GM19035 (cell line): ENCODE measurements around the gene ADAMTS12.

Experiments
- ATAC-seq: cut with Tn5 transposase; IDR thresholded peaks from one replicate; pipeline ENCODE4 v1.9.1; 2021; ENCODE audit not compliant: unreplicated experiment

ADAMTS12 gene

GRCh38 chr5:33846851-33847250 is 44.9 kb downstream of the ADAMTS12 start:
- ATAC-seq: no peak

- no peak for ATAC-seq
Measured at GRCh38 chr5:33843579-33843978, 48.2 kb downstream of the ADAMTS12 start.

GRCh38 chr5:33842456-33842855 is 49.3 kb downstream of the ADAMTS12 start:
- ATAC-seq: no peak

GRCh38 chr5:33841891-33842290 is 49.9 kb downstream of the ADAMTS12 start:
- no peak for ATAC-seq

- ATAC-seq: no peak
Measured at GRCh38 chr5:33840927-33841547, 50.8 kb downstream of the ADAMTS12 start.

- no peak for ATAC-seq
Measured at GRCh38 chr5:33837301-33837700, 54.5 kb downstream of the ADAMTS12 start.

DNA sequence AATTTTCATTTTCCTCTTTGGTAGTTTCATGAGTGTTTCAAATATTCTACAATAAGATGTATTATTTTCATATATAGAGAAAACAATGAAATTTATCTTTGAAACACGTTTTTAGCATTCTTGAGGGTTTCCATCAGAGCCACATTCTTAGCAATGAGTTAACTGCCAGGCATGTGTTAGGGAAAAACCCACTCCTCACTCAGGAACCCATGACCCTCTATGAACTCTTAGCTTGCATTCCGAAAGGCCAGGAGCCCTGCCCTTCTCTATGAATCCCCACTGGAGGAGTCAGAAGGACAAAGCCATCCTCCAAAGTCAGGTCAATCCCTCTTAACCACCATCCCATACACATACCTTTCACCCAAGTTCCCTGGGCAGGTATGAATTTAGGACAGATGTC is 57.5 kb downstream of the ADAMTS12 start:
- no peak for ATAC-seq

DNA sequence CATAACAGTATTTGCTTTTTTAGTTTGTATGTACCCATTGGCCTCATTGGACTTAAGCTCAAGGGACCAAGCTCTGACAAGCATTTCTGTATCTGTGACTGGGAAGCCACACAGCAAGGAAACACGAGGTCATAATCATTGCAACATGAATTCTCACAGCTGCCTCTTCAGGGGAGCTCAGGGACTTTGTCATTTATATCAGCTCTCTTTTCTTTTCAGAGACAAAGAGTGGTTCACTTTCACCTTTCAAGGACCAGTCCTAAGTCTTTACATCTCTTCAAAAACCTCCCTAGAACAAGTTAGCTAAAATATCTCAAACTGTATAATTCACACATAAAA is 58.6 kb downstream of the ADAMTS12 start:
- no peak for ATAC-seq

DNA sequence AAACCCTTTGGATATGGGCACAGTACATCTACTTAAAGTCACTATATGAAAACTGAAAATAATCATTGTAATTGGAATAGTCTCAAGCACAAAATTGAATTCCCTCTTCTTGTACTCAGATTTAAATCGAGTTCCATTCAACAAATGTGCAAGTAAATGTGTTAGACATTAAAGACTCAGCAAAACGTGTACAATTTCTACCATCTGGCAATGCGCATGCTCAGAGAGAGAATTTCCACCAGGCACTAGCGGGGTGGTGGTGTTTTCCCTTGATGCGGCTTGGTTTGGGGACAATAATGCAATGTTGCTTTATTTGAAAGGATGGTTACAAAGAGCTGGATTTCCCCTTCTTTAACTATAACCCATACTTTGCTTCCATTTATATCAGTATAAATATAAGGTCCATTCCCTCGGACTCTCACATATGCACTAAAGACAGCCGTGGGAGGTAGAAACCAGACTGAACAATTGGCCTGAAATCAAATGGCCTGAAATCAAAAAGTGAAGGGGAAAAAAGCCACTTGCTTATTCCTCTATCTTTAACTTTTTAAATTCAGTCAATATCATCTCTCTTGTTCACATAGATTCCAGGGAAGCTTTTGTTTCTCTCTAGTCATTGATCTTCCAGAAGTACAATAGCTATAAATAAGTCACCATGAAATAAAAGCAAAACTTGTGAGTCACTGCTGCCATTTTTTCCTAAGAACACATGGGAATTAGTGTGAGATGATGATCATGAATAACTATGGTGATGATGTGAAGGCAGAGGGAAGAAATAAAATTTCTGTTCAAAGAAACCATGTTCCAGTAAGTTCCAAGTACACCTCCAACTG is 59.2 kb downstream of the ADAMTS12 start:
- ATAC-seq: no peak

DNA sequence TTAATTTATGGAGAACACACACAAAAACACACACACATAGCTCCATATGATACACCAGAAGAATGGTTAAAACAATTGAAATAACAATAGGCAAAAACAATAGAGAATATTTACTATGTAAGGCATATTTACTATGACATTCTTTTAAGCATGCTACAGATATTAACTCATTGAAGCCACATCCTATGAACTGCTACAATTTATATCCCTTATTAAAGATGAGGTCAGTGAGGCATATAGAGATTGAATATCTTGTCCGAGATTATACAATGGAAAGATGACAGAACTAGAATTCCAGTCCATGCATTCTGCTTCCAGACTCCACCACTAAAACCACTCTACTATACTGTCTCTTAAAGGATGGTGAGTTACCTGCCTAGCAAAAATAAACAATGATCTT is 60.7 kb downstream of the ADAMTS12 start:
- no peak for ATAC-seq

GRCh38 chr5:33829430-33829829 is 62.4 kb downstream of the ADAMTS12 start:
- no peak for ATAC-seq

DNA sequence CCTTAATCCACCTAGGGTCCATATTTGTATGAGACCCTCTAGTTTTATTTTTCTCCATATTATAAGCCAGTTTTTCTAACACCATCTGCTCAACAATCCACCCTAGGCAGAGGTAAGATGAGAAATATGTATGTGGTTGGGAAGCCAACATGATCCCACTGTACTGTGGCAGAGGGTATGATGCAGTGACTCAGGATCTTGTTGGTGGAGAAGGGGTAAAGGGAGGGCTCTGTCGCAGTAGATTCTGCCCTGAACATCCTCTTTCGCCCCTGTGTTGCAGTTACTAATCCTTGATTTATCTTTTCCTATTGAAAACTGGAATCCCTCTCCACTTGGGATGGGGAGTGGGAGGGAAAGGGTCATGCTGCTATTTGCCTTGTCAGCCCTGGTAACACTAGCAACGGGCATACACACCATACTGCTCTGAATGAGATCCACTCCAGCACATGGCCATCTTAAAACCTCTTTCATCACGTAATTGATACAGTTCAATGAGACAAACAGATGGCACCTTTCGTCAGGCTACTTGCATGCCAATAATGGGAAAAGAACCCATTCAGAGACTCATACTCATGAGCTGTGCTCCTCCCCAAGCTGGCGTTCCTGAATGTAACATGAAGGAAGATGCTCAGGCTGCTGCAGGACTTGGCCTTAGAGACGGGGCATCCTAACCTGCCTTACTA is 63.0 kb downstream of the ADAMTS12 start:
- no peak for ATAC-seq

DNA sequence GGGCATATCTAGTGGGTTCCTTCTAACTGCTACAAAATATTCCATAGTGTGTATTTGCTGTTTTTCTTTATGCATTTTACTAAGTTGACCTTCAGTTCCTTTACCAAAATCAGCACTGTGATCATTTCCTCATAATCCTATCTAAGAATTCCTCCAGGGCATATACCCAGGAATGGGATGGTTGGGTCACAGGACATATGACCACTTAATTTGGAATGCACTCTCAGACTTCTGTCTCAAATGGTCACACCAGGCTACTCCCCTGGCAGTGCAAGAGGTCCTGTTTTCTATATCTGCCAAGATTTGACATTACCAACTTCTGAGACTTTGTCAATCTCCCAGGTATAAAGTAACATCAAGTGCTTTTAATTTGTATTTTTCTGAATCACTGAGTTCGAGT is 63.9 kb downstream of the ADAMTS12 start:
- no peak for ATAC-seq

- ATAC-seq: no peak
Measured at GRCh38 chr5:33827018-33827707, 64.6 kb downstream of the ADAMTS12 start.

- ATAC-seq: no peak
Measured at GRCh38 chr5:33824516-33825195, 67.1 kb downstream of the ADAMTS12 start.

GRCh38 chr5:33817301-33817700 is 74.5 kb downstream of the ADAMTS12 start:
- no peak for ATAC-seq

DNA sequence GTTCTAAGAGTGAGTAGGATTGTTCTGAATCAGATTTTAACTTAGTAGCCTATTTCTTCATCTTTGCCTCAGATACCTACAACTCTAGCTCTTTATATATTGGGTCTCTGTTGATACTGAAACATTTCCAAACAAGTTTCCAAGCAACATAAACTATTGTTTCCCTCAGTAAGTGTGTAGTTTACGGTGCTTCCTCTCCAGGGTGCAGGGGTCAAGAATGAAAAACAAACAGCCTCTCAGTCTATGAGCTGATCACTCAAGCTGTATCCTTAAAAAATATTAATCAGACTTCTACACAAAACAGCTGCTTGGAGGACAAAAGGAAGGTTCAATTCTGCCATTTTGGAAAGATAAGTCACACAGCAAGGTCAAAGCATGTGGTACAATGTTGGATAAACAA is 75.0 kb downstream of the ADAMTS12 start:
- ATAC-seq: no peak

- ATAC-seq: no peak
Measured at GRCh38 chr5:33812746-33813145, 79.0 kb downstream of the ADAMTS12 start.

GRCh38 chr5:33810491-33811120 is 81.2 kb downstream of the ADAMTS12 start:
- ATAC-seq: no peak

DNA sequence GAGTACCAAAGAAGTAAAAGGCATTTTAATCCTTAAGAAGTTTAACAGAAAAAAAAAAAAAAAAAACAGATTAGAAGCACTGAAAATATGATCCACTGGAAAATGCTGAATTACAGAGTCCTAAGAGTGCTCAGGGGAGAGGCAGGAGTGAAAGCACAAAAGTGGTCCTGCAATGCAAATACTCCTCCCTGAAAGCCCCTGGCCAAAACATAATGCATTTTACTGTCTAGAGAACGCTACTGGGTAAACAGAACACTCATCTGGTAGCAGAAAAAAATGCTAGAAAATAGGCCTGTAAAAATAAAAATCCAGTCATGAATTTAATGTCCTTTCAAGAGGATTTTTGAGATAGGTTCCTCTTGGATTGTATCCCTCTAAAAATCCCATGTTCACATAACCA is 81.9 kb downstream of the ADAMTS12 start:
- no peak for ATAC-seq

- no peak for ATAC-seq
Measured at GRCh38 chr5:33808699-33809098, 83.1 kb downstream of the ADAMTS12 start.
